ENCODE measurements around the gene NDUFA6. TPM values are rescaled to one million over a fixed set of nuclear protein-coding genes. Genes with fewer than 3 reads are reported as not detected.
"Not testable (repeated sequence)": the region's sequence is repeated elsewhere in the genome, so short reads cannot be mapped to it uniquely, and the experiment has no call there.

Gene NDUFA6
- total RNA-seq, 1 experiment from 2014 or later: 80.4 TPM

DNA sequence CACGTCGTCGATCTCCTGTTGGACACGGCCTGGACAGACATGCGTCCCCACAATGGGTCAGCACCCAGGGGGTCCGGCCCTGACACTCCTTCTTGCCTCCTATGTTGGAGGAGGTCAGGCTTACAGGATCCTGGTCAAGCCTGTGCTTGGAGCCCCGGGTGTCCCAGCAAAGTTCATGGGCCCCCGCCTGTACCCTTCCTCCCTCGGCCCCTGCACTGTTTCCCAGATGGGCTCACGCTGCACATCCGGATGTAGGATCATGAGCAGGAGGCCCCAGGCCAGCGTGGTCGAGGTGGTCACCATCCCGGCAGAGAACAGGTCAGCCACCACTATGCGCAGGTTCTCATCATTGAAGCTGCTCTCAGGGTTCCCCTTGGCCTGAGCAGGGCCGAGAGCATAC lies 37.0 kb upstream of the NDUFA6 start:
- TF ChIP-seq, protein P1, sequence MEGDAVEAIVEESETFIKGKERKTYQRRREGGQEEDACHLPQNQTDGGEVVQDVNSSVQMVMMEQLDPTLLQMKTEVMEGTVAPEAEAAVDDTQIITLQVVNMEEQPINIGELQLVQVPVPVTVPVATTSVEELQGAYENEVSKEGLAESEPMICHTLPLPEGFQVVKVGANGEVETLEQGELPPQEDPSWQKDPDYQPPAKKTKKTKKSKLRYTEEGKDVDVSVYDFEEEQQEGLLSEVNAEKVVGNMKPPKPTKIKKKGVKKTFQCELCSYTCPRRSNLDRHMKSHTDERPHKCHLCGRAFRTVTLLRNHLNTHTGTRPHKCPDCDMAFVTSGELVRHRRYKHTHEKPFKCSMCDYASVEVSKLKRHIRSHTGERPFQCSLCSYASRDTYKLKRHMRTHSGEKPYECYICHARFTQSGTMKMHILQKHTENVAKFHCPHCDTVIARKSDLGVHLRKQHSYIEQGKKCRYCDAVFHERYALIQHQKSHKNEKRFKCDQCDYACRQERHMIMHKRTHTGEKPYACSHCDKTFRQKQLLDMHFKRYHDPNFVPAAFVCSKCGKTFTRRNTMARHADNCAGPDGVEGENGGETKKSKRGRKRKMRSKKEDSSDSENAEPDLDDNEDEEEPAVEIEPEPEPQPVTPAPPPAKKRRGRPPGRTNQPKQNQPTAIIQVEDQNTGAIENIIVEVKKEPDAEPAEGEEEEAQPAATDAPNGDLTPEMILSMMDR (IDR thresholded peaks at IDR 0.05; ENCODE audit: unreplicated experiment): no peak
- Mint-ChIP-seq H3K27me3 (ENCODE audit: insufficient read depth, unreplicated experiment) (no peaks in the 10 kb centered on the region), H3K9me3 (ENCODE audit: unreplicated experiment) (no peaks in the 10 kb centered on the region), H3K4me3 (ENCODE audit: unreplicated experiment) (no peak overlapping the region), H3K4me1 (ENCODE audit: insufficient read depth, unreplicated experiment) (no peaks in the 10 kb centered on the region), H3K36me3 (ENCODE audit: insufficient read depth, unreplicated experiment) (peaks cover 18% of the 10 kb centered on the region), H3K27ac (ENCODE audit: low read depth, unreplicated experiment) (no peak overlapping the region)
- no peak for DNase-seq (ENCODE audit: unreplicated experiment)
- POLR2A ChIA-PET: no interaction called here
- CTCF ChIA-PET: no interaction called here
- BruUV-seq (replicated peaks): no TSS peak
- intact Hi-C loops (cut with micrococcal nuclease): no loop called here

DNA sequence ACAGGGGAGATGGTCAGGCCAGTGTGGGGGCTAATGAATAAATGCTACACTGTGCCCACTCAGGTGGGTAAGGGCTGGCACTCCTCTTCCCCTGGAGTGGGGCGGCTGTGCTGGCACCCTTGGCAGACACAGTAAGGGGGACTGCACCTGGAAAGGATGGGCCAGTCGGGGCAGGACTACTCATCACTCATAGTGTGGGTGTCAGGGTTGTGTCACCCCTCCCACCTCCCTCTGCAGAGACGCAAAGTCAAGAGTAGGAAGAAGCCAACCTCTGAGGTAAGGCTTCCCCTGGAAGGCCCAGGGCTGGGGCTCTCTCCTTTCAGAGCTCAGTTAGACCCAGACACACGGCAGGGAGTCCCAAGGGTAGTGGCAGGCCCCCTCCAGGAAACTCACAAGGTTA lies 33.0 kb upstream of the NDUFA6 start:
- POLR2A ChIA-PET; H3K27ac Mint-ChIP-seq (ENCODE audit: low read depth, unreplicated experiment); H3K4me3 Mint-ChIP-seq (ENCODE audit: unreplicated experiment); H3K4me1 Mint-ChIP-seq (ENCODE audit: insufficient read depth, unreplicated experiment); H3K27me3 Mint-ChIP-seq (ENCODE audit: insufficient read depth, unreplicated experiment); BruUV-seq (replicated peaks); H3K9me3 Mint-ChIP-seq (ENCODE audit: unreplicated experiment); intact Hi-C loops (cut with micrococcal nuclease); DNase-seq (ENCODE audit: unreplicated experiment): not testable (repeated sequence)
- peaks cover 12% of the 10 kb centered on the region for H3K36me3 Mint-ChIP-seq (ENCODE audit: insufficient read depth, unreplicated experiment)
- CTCF ChIA-PET: interaction anchor here (0.6 kb wide), 1 partner anchor 32 kb away, joined by 3 read pairs; no protein-coding TSS in a partner anchor

DNA sequence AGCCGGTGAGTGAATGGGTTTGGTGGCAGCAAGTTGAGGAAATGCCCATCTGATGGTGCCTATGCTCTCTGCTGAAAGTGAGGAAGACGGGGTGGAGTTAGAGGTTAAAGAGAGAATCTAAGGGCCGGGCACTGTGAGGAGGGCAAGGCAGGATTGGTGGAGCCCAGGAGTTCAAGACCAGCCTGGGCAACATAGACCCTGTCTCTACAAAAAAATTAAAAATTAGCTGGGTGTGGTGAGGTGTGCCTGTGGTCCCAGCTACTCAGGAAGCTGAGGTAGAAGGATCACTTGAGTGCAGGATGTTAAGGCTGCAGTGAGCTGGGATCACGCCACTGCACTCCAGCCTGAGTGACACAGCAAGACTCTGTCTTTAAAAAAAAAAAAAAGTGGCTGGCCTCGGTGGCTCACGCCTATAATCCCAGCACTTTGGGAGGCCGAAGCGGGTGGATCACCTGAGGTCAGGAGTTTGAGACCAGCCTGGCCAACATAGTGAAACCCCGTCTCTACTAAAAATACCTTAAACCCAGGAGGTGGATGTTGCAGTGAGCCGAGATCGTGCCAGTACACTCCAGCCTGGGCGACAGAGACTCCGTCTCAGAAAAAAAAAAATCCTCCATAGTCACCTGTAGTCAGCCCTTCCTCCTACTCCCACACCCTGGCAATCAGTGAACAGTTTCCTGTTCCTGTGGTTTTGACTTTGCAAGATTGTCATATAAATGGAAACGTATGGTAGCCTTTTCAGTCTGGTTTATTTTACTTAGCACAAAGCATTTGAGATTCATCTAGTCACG lies 29.9 kb upstream of the NDUFA6 start:
- H3K4me1 Mint-ChIP-seq (ENCODE audit: insufficient read depth, unreplicated experiment); DNase-seq (ENCODE audit: unreplicated experiment); CTCF ChIA-PET: not testable (repeated sequence)

DNA sequence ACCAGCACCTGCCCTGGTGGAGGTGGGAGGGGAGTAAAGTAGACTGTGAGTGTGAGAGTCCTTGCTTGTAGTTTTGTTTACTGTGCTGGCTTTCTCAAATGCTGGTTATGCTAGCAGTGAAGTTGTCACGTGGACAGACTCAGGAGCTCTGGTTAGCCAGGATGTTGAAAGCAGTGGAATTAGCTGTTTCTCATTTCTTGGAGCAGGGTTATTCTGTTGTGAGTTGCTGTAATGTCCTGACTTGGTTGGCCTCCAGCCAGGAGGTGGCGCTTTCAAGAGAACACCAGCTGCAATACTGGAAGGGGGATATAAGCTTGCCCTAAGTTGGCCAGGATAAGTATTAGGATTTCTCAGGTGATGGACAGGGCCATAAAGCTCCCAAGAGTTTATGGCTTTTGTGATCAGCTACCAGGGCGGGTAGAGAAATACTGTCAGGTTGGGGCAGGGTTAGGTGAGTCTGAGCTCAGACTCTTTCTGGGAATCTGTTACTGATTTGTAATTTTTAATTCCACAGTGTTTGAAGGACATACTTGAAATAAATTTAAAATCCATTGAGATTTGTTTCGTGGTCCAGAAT lies 26.4 kb upstream of the NDUFA6 start:
- no peak overlapping the region for H3K27ac Mint-ChIP-seq (ENCODE audit: low read depth, unreplicated experiment)

More for the DNA sequence above, 29.9 kb upstream of the NDUFA6 start:
- H3K4me3 Mint-ChIP-seq (ENCODE audit: unreplicated experiment); H3K27me3 Mint-ChIP-seq (ENCODE audit: insufficient read depth, unreplicated experiment); H3K27ac Mint-ChIP-seq (ENCODE audit: low read depth, unreplicated experiment); H3K9me3 Mint-ChIP-seq (ENCODE audit: unreplicated experiment); BruUV-seq (replicated peaks); POLR2A ChIA-PET; H3K36me3 Mint-ChIP-seq (ENCODE audit: insufficient read depth, unreplicated experiment); intact Hi-C loops (cut with micrococcal nuclease): not testable (repeated sequence)

DNA sequence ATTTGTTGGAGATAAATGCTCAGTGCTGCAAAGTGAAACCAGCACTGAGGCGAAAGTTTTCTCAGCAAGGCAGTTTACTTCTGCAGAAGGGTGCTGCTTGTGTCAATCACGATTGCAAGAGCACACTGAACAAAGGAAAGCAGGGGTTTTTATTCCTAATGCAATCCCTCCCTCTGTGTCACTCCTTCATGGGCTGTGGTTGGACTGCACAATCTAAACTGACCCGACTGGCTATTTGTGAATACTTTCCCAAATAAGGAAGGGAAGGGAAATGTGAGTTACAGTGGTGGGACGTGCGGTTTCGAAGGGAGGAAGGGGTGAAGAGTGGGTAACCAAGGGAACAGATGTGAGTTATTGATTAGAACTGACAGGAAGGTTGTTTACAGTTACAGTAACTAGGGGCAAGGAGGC lies 24.9 kb upstream of the NDUFA6 start:
- H3K36me3 Mint-ChIP-seq (ENCODE audit: insufficient read depth, unreplicated experiment); H3K9me3 Mint-ChIP-seq (ENCODE audit: unreplicated experiment); DNase-seq (ENCODE audit: unreplicated experiment); POLR2A ChIA-PET; H3K27ac Mint-ChIP-seq (ENCODE audit: low read depth, unreplicated experiment); intact Hi-C loops (cut with micrococcal nuclease); H3K4me1 Mint-ChIP-seq (ENCODE audit: insufficient read depth, unreplicated experiment); H3K4me3 Mint-ChIP-seq (ENCODE audit: unreplicated experiment); BruUV-seq (replicated peaks); H3K27me3 Mint-ChIP-seq (ENCODE audit: insufficient read depth, unreplicated experiment); CTCF ChIA-PET: not testable (repeated sequence)

More for the DNA sequence above, 26.4 kb upstream of the NDUFA6 start:
- DNase-seq (ENCODE audit: unreplicated experiment): peak; percentile 20
- Mint-ChIP-seq H3K9me3 (ENCODE audit: unreplicated experiment) (no peaks in the 10 kb centered on the region), H3K36me3 (ENCODE audit: insufficient read depth, unreplicated experiment) (peaks cover 3% of the 10 kb centered on the region), H3K27me3 (ENCODE audit: insufficient read depth, unreplicated experiment) (no peaks in the 10 kb centered on the region), H3K4me1 (ENCODE audit: insufficient read depth, unreplicated experiment) (no peaks in the 10 kb centered on the region), H3K4me3 (ENCODE audit: unreplicated experiment) (no peak overlapping the region)
- intact Hi-C loops (cut with micrococcal nuclease): no loop called here
- ChIA-PET CTCF (interaction anchor here (1.6 to 2.4 kb wide), 2 partner anchors 16 to 26 kb away, joined by 4 to 7 read pairs; no protein-coding TSS in a partner anchor), POLR2A (interaction anchor here (0.6 to 0.9 kb wide), 3 partner anchors 24 to 326 kb away, joined by 3 to 5 read pairs (median 3); no protein-coding TSS in a partner anchor)
- TF ChIP-seq, protein P1 (IDR thresholded peaks at IDR 0.05; ENCODE audit: unreplicated experiment): no peak
- BruUV-seq (replicated peaks): no TSS peak
